Subcutaneous adipose tissue (tissue), 4 donors: Measurements from ENCODE around the gene TCAP. TPM values are rescaled to one million over a fixed set of nuclear protein-coding genes. Genes with fewer than 3 reads are reported as not detected.

Experiments
- CTCF ChIP-seq: fragments of 450-650 bp; IDR thresholded peaks from one replicate; pipeline ENCODE4 v1.5.1; 2016; ENCODE audit warnings: low read depth, mild to moderate bottlenecking, control low read depth, antibody characterized with exemption, moderate library complexity
- total RNA-seq, 4 donors: library from RNA; depleted of rRNA; stranded (reverse); fragments of >200 nt; gene quantifications; one replicate each; pipeline ENCODE4 v1.1.0, GENCODE V29; 2016

The TCAP gene
- total RNA-seq, 4 donors from 2014 or later, result 0.33 to 6.8 (median 0.66) TPM; not detected in 1

DNA sequence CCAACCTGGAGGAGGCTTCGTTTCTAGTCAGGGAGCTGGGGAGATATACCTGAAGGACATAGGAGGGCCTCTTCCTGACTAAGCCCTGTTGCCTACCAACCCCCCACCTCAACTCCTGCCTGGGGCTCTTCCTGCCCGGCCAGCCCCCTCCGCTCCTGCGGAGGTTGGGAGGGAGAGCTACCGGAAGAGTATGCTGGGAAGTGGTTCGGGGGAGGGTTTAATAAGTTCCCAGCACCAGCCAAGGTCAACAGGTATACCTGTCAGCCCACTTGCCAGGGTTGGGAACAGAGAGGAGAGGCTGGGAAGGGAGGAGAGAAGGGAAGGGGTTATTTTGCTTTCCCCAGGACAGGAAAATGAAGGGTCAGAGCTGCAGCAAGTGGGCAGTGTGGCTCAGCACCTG is 33.7 kb upstream of the TCAP start:
- no peak for TF ChIP-seq CTCF

DNA sequence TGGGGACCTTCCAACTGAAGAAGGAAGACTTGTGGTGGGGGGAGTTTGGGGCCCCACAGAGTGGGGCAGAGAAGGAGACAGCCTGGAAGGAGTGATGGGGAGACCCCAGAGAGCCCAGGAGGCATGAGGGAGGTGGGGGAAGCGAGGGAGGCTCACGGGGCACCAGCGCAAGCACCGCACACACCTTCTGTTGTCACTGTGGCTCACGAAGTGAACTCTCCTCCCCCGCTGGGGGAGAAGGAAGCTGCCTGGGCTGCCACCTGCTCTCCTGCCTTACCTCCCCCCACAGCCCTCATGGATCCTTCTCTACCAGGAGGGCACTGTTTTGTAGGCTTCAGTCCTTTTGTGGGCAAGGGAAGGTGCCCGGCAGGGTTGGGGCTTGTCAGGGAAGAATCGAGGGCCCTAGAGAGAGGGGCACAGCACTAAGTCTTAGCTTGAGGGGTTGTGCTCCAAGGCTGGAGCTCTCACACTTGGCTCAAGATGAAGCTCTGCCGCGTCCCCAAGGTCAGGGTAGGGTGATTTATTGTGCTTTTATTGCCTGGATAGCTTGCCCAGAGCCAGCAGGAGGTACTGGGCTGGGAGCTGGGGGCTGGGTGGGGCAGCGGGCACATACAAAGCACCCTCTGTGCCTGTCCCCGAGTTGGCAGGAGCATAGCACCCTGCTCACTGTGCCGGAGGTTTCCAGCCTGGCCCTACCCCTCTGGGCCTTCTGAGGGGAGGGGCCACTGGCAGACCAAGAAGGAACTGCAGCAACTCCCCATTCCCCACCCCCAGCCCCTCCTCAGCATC is 32.8 kb upstream of the TCAP start:
- TF ChIP-seq CTCF, result no peak

GRCh38 chr17:39633570-39634183 is 31.5 kb upstream of the TCAP start:
- TF ChIP-seq CTCF, result no peak

DNA sequence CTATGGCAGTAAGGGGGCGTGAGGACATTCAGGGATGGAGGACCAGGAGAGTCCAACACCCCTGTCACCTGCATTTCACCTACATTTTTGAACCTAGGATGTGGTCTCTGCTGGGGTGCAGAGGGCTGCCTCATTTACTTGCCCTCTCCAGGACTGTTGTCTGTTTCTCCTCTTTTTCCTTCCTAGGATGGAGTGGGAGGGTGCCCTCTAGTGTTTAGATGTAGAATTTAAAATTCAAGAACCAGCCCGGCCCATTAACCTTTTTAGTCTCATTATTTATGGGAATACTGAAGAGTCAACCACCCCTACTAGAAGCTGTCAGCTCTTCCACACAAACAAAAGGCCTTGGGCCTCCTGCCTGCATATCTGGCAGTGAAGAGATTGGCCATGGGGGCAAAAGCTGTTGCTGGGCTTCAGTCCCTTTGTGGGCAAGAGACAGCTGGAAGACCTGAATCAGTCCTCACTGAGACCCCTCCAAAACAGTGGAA is 30.7 kb upstream of the TCAP start:
- no peak for TF ChIP-seq CTCF

GRCh38 chr17:39635614-39636176 is 29.5 kb upstream of the TCAP start:
- TF ChIP-seq CTCF, result no peak

GRCh38 chr17:39636587-39636926 is 28.6 kb upstream of the TCAP start:
- no peak for TF ChIP-seq CTCF

DNA sequence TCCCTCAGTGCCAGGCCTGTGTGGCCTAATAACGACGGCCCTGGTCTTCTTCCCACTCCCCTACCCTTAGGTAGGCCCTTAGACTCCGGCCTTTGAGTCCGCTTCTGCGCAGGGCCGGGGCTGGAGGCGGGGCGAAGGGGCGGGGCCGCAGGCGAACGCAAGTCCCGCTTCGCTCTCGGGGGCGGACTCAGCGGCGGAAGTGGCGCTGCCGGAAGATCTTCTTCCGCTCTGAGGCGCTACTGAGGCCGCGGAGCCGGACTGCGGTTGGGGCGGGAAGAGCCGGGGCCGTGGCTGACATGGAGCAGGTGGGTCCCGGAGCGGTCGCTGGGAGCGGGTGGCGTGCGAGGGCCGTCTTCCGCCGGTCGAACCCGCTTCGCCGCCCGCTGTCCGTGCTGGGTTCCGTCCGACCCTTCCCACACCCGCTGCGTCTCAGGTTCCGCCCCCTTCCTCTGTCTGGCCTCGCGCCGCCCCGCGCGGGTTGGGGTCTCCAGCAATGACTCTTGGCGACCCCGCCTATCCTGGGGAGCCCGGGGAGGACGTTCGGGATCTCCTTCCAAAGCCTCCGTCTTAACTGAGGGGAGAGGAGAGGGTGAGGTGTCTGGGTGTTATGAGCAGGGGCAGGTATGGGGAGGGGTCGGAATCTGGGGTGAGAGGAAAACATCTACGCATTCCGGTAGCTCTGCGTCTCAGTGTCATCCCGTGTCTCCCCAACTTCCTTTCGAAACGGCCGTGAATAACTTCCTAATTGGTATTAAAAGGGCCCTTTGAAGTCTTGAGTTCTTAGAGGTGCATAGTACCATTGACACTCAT is 28.0 kb upstream of the TCAP start, which contains the start of gene STARD3:
Gene STARD3 (plus strand): TSS at position 218 of the 810 bp plus-strand sequence. CDS start 16,388 bp downstream, outside the sequence.
- no peak for TF ChIP-seq CTCF
